Hematopoietic multipotent progenitor cell (in vitro differentiated cells): ENCODE measurements around the gene PITPNB. TPM values are rescaled to one million over a fixed set of nuclear protein-coding genes. Genes with fewer than 3 reads are reported as not detected.

Source experiments
- DNase-seq, 3 donors: peaks; one replicate each; pipeline ENCODE4 v3.0.0-alpha.2; 2011 to 2015; ENCODE audit warnings: low read depth in 2 of 3, low spot score in 2 of 3
- total RNA-seq: library from RNA; depleted of rRNA; stranded (reverse); fragments of >200 nt; gene quantifications from one replicate; pipeline ENCODE4 v1.2.3, GENCODE V29; 2012

PITPNB gene
- total RNA-seq, 1 donor = 11.6 TPM

GRCh38 chr22:27881421-27881820 is 37.6 kb downstream of the PITPNB start:
- no peak for DNase-seq

- DNase-seq = peak in 2 of 3 donors; percentile 45 to 80
Observed at GRCh38 chr22:27880778-27881394, 38.2 kb downstream of the PITPNB start.

- DNase-seq = peak in 2 of 3 donors; percentile 40 to 59
Observed at GRCh38 chr22:27879923-27880322, 39.1 kb downstream of the PITPNB start.

GRCh38 chr22:27878541-27878940 is 40.5 kb downstream of the PITPNB start:
- DNase-seq = no peak

- peak in 1 of 3 donors; percentile 14 for DNase-seq
Observed at GRCh38 chr22:27877501-27877900, 41.6 kb downstream of the PITPNB start.

GRCh38 chr22:27876684-27877083 is 42.4 kb downstream of the PITPNB start:
- no peak for DNase-seq

- no peak for DNase-seq
Observed at GRCh38 chr22:27875951-27876350, 43.1 kb downstream of the PITPNB start.

- no peak for DNase-seq
Observed at GRCh38 chr22:27874764-27875163, 44.3 kb downstream of the PITPNB start.

- DNase-seq = no peak
Observed at GRCh38 chr22:27874185-27874584, 44.9 kb downstream of the PITPNB start.

GRCh38 chr22:27873472-27873871 is 45.6 kb downstream of the PITPNB start:
- no peak for DNase-seq

GRCh38 chr22:27872488-27872887 is 46.6 kb downstream of the PITPNB start:
- no peak for DNase-seq

- no peak for DNase-seq
Observed at GRCh38 chr22:27871306-27872014, 47.6 kb downstream of the PITPNB start.

GRCh38 chr22:27870234-27871191 is 48.5 kb downstream of the PITPNB start:
- DNase-seq = no peak

- no peak for DNase-seq
Observed at GRCh38 chr22:27868732-27869282, 50.2 kb downstream of the PITPNB start.

- DNase-seq = no peak
Observed at GRCh38 chr22:27867953-27868731, 50.9 kb downstream of the PITPNB start.

GRCh38 chr22:27867085-27867952 is 51.7 kb downstream of the PITPNB start:
- DNase-seq = no peak

GRCh38 chr22:27866135-27867084 is 52.6 kb downstream of the PITPNB start:
- no peak for DNase-seq

GRCh38 chr22:27865496-27865895 is 53.6 kb downstream of the PITPNB start:
- peak in 2 of 3 donors; percentile 29 to 61 for DNase-seq
